Measurements from ENCODE around the gene SPATA20. TPM values are rescaled to one million over a fixed set of nuclear protein-coding genes. Genes with fewer than 3 reads are reported as not detected.

The SPATA20 gene
- total and polyA plus RNA-seq, 2 of the 4 experiments (the other 2 are of a cell fraction): 17.0 to 35.0 TPM

DNA sequence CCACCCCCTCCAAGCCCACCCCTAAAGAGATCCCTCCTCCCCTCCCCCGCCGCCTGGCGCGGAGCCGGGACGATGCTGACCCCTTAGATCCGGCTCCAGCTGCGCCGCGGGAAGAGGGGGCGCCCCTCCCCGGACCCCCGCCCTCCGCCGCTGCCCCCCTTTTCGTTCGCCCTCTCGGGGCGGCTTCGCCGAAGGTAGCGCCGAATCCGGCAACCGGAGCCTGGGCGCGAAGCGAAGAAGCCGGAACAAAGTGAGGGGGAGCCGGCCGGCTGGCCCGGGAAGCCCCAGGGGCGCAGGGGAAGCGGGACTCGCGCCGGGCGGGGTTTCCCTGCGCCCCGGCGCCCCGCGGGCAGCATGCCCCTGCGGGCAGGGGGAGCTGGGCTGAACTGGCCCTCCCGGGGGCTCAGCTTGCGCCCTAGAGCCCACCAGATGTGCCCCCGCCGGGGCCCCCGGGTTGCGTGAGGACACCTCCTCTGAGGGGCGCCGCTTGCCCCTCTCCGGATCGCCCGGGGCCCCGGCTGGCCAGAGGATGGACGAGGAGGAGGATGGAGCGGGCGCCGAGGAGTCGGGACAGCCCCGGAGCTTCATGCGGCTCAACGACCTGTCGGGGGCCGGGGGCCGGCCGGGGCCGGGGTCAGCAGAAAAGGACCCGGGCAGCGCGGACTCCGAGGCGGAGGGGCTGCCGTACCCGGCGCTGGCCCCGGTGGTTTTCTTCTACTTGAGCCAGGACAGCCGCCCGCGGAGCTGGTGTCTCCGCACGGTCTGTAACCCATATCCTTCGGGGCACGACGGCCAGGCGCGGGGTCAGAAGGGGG, 14.2 kb downstream of the SPATA20 start:
- no peak for ATAC-seq (ENCODE audit: low read depth)
- Histone ChIP-seq H3K56ac (ENCODE audit: extremely low read depth, insufficient read depth, low read length) (no peak overlapping the region), H3K9me3 (ENCODE audit: control insufficient read depth, insufficient read depth, low read length) (no peaks in the 10 kb centered on the region), H3K9ac (ENCODE audit: low read depth, low read length) (no peak overlapping the region), H4K5ac (ENCODE audit: low read depth, low read length) (no peak overlapping the region), H2AK9ac (replicated peaks; ENCODE audit: low read depth, low read length, poor library complexity) (no peak overlapping the region), H3K18ac (ENCODE audit: low read depth, low read length) (no peak overlapping the region), H3K4me3 (ENCODE audit: insufficient read depth, low read depth, low read length) (peak overlapping the region; percentile 19), H3K9me1 (ENCODE audit: insufficient read depth, low read length) (0 out of 2 replicates have a peak, but pooled peaks cover 5% of the 10 kb centered on the region), H3K4me2 (ENCODE audit: low read depth, low read length) (peak overlapping the region; percentile 38; the same call in 1 of the 2 replicates), H3K4me1 (ENCODE audit: control insufficient read depth, insufficient read depth, low read length) (peaks cover 9% of the 10 kb centered on the region; the same call in 1 of the 2 replicates), H2BK15ac (ENCODE audit: low read depth, low read length) (no peak overlapping the region), H3K14ac (replicated peaks; ENCODE audit: low read depth, low read length) (no peak overlapping the region), H2AFZ (replicated peaks; ENCODE audit: low read length, poor library complexity) (no peak overlapping the region), H3K4ac (ENCODE audit: low read depth, low read length) (no peak overlapping the region), H3K36me3 (ENCODE audit: control insufficient read depth, insufficient read depth, low read length) (no peaks in the 10 kb centered on the region), H4K8ac (ENCODE audit: low read depth in 2 of 2, low read length in 2 of 2) (no peak overlapping the region), H4K20me1 (ENCODE audit: insufficient read depth, low read length) (peaks cover 3% of the 10 kb centered on the region; the same call in 1 of the 2 replicates), H4K91ac (ENCODE audit: insufficient read depth, low read depth, low read length) (no peak overlapping the region), H2BK120ac (ENCODE audit: low read depth, low read length) (no peak overlapping the region), H2BK5ac (ENCODE audit: low read depth, low read length, poor library complexity, severe bottlenecking) (no peak overlapping the region), H2AK5ac (ENCODE audit: low read depth, low read length) (no peak overlapping the region), H3K23ac (ENCODE audit: low read depth, low read length) (no peak overlapping the region), H3K27ac (ENCODE audit: insufficient read depth, low read length) (no peak overlapping the region), H3K27me3 (ENCODE audit: control insufficient read depth, insufficient read depth, low read length) (peaks cover 74% of the 10 kb centered on the region), H3K79me1 (ENCODE audit: low read depth in 1 of 2, low read length in 2 of 2) (no peaks in the 10 kb centered on the region), H2BK20ac (ENCODE audit: low read depth, low read length) (no peak overlapping the region)
- BruUV-seq (replicated peaks): no TSS peak
- no peak for DNase-seq
- CTCF ChIA-PET: interaction anchor here (1.0 to 2.0 kb wide), 3 partner anchors 11 to 82 kb away, joined by 3 to 6 read pairs (median 6); no protein-coding TSS in a partner anchor
- 2% methylated on average over 19 of the region's 88 CpGs; no CpG with 5 or more reads in 1 of the 2 experiments for WGBS, 2 experiments (ENCODE audit: extremely low coverage in 2 of 2, insufficient read length in 1 of 2)
- TF ChIP-seq CHD1 (IDR thresholded peaks at IDR 0.05; ENCODE audit: low read depth, low read length) (no peak), MAZ (IDR thresholded peaks at IDR 0.05; ENCODE audit: borderline replicate concordance, low read depth, low read length) (peak; percentile 10; the same call in 1 of the 2 replicates), POLR2A (IDR thresholded peaks at IDR 0.05; ENCODE audit: low read depth, low read length) (no peak), SMC3 (IDR thresholded peaks at IDR 0.05; ENCODE audit: low read depth, low read length) (no peak)
- TF ChIP-seq, protein P1, sequence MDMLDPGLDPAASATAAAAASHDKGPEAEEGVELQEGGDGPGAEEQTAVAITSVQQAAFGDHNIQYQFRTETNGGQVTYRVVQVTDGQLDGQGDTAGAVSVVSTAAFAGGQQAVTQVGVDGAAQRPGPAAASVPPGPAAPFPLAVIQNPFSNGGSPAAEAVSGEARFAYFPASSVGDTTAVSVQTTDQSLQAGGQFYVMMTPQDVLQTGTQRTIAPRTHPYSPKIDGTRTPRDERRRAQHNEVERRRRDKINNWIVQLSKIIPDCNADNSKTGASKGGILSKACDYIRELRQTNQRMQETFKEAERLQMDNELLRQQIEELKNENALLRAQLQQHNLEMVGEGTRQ (IDR thresholded peaks at IDR 0.05; ENCODE audit: low read depth, low read length): no peak
- POLR2A ChIA-PET (ENCODE audit: unreplicated experiment): no interaction called here
- dilution Hi-C loops (cut with HindIII; ENCODE audit: low sequenced_read_pairs, unreplicated experiment) (no loop called here), intact Hi-C loops (cut with micrococcal nuclease) (no loop called here), in situ Hi-C loops (cut with MboI; ENCODE audit: low sequenced_read_pairs) (no loop called here)
